HTR-8/SVneo (cell line): ENCODE results near the gene LYRM2.

Experiments used
- DNase-seq: peaks from one replicate; pipeline ENCODE4 v3.0.0; 2011; ENCODE audit warnings: low spot score, mixed read lengths; ENCODE audit not compliant: insufficient read length
- FAIRE-seq: peaks from 2 replicates; lab custom pipeline; 2011; peaks lifted over from hg19 to GRCh38; lab: Jason Lieb, UNC

Gene LYRM2

GRCh38 chr6:89518352-89519055 is 120.0 kb downstream of the LYRM2 start:
- no peak for DNase-seq
- FAIRE-seq = no peak
